GM23338 (cell line): ENCODE data around the gene TTC33.

ENCODE experiments used
- EZH2phosphoT487 ChIP-seq: fragments of 200-600 bp; sonication (generic); IDR thresholded peaks from one replicate; pipeline ENCODE4 v1.8.1; 2018; ENCODE audit warnings: antibody characterized with exemption; ENCODE audit not compliant: unreplicated experiment
- TF ChIP-seq, protein P1 (sequence below), 2 experiments: fragments of 200-600 bp in 1 of 2; sonication (generic) in 1 of 2; conservative IDR thresholded peaks; 2 replicates each; pipeline versions ENCODE4 v1.5.1 to v1.6.1; 2016 to 2017; ENCODE audit warnings: antibody characterized with exemption in 2 of 2, low read depth in 2 of 2, mild to moderate bottlenecking in 2 of 2, moderate library complexity in 1 of 2
- TF ChIP-seq, protein P2 (sequence below): IDR thresholded peaks from one replicate; pipeline ENCODE4 v1.6.1; 2018; ENCODE audit warnings: antibody characterized with exemption; ENCODE audit not compliant: unreplicated experiment

DNA sequence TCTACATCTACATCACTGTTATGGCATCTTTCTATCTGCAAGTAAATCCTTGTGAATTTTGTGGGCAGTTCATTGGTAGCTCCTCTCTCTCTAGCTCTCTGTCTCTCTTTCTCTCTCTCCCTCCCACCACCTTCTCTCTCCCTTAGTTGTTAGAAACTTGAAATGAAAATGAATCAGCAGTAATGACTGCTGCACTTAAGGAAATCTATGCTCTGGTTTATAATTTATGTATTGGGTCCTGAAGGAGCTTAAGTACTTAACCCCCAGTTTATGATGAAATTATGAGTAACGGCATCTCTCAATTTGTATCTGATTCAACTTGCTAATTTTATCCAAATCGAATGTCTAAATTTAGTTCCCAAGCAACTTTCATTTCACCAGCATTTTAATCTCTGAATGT is 128.1 kb downstream of the TTC33 start:
- TF ChIP-seq, protein P1, sequence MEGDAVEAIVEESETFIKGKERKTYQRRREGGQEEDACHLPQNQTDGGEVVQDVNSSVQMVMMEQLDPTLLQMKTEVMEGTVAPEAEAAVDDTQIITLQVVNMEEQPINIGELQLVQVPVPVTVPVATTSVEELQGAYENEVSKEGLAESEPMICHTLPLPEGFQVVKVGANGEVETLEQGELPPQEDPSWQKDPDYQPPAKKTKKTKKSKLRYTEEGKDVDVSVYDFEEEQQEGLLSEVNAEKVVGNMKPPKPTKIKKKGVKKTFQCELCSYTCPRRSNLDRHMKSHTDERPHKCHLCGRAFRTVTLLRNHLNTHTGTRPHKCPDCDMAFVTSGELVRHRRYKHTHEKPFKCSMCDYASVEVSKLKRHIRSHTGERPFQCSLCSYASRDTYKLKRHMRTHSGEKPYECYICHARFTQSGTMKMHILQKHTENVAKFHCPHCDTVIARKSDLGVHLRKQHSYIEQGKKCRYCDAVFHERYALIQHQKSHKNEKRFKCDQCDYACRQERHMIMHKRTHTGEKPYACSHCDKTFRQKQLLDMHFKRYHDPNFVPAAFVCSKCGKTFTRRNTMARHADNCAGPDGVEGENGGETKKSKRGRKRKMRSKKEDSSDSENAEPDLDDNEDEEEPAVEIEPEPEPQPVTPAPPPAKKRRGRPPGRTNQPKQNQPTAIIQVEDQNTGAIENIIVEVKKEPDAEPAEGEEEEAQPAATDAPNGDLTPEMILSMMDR (conservative IDR thresholded peaks at IDR 0.05; ENCODE audit: low read depth in 2 of 2): no peak
- no peak for TF ChIP-seq EZH2phosphoT487
- TF ChIP-seq, protein P2, sequence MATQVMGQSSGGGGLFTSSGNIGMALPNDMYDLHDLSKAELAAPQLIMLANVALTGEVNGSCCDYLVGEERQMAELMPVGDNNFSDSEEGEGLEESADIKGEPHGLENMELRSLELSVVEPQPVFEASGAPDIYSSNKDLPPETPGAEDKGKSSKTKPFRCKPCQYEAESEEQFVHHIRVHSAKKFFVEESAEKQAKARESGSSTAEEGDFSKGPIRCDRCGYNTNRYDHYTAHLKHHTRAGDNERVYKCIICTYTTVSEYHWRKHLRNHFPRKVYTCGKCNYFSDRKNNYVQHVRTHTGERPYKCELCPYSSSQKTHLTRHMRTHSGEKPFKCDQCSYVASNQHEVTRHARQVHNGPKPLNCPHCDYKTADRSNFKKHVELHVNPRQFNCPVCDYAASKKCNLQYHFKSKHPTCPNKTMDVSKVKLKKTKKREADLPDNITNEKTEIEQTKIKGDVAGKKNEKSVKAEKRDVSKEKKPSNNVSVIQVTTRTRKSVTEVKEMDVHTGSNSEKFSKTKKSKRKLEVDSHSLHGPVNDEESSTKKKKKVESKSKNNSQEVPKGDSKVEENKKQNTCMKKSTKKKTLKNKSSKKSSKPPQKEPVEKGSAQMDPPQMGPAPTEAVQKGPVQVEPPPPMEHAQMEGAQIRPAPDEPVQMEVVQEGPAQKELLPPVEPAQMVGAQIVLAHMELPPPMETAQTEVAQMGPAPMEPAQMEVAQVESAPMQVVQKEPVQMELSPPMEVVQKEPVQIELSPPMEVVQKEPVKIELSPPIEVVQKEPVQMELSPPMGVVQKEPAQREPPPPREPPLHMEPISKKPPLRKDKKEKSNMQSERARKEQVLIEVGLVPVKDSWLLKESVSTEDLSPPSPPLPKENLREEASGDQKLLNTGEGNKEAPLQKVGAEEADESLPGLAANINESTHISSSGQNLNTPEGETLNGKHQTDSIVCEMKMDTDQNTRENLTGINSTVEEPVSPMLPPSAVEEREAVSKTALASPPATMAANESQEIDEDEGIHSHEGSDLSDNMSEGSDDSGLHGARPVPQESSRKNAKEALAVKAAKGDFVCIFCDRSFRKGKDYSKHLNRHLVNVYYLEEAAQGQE: no peak
